ENCODE measurements around the gene SECISBP2L. TPM values are rescaled to one million over a fixed set of nuclear protein-coding genes. Genes with fewer than 3 reads are reported as not detected.
"Not testable (repeated sequence)": the region's sequence is repeated elsewhere in the genome, so short reads cannot be mapped to it uniquely, and the experiment has no call there.

The SECISBP2L gene
- total and polyA plus RNA-seq, 2 donors (not counting 3 experiments of a cell fraction or from before 2014, with no cell fraction given), result 23.1 to 52.3 TPM

DNA sequence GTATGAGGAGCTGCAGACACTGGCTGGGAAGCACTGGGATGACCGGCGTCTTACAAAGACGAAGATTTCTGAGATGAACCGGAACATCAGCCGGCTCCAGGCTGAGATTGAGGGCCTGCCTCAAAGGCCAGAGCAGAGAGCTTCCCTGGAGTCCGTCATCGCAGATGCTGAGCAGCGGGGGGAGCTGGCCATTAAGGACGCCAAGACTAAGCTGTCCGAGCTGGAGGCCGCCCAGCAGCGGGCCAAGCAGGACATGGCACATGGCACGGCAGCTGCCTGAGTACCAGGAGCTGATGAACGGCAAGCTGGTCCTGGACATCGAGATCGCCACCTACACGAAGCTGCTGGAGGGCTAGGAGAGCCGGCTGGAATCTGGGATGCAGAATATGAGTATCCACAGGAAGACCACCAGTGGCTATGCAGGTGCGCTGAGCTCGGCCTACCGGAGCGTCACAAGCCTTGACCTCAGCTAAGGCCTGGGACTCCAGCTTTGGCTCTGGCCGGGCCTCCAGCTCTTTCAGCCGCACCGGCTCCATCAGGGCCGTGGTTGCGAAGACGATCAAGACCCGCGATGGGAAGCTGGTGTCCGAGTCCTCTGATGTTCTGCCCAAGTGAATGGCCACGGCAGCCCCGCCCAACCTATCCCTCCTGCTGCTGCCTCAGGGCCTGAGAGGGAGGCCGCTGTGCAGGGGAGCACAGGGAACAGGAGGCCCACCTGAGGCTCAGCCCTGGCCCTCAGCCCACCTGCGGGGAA, 73.3 kb downstream of the SECISBP2L start:
- POLR2A ChIA-PET, result interaction anchor here (0.9 kb wide), 1 partner anchor 9 kb away, joined by 3 read pairs; no protein-coding TSS in a partner anchor
- intact Hi-C loops (cut with micrococcal nuclease) (no loop called here), dilution Hi-C loops (cut with MboI; ENCODE audit: extremely low pct_ligation_motif_present, low sequenced_read_pairs) (no loop called here)
- DNase-seq (ENCODE audit: low read depth, low spot score) (no peak), FAIRE-seq (no peak)
- CTCF ChIA-PET, result interaction anchor here (1.1 to 5.2 kb wide), 7 partner anchors 8 to 1172 kb away, joined by 3 to 86 read pairs (median 4); partner anchors contain the start of genes EID1, FGF7 and SHC4
- no peak overlapping the region for H3K4me2 ChIP-seq (ENCODE audit: insufficient read depth, low read length)
- H3K4me1 ChIP-seq (ENCODE audit: control insufficient read depth, extremely low read depth, insufficient read depth, low read length), result peaks cover 8% of the 10 kb centered on the region
- no peak overlapping the region for H3K9ac ChIP-seq (replicated peaks; ENCODE audit: extremely low read depth, insufficient read depth, low read length)
- H3K27me3 ChIP-seq (ENCODE audit: control insufficient read depth in 2 of 2, insufficient read depth in 2 of 2, low read length in 2 of 2), result peaks cover 7 to 16% of the 10 kb centered on the region in 2 experiments
- no peaks in the 10 kb centered on the region for H3K9me3 ChIP-seq (replicated peaks; ENCODE audit: control insufficient read depth, insufficient read depth, low read length)
- H4K20me1 ChIP-seq (replicated peaks; ENCODE audit: control insufficient read depth, extremely low read depth, insufficient read depth, low read length), result no peaks in the 10 kb centered on the region
- no peaks in the 10 kb centered on the region for H3K79me2 ChIP-seq (ENCODE audit: control insufficient read depth, insufficient read depth, low read length)
- H3K9me1 ChIP-seq (replicated peaks; ENCODE audit: control insufficient read depth, extremely low read depth, insufficient read depth, low read length), result no peaks in the 10 kb centered on the region
- H3K36me3 ChIP-seq (ENCODE audit: control insufficient read depth in 2 of 2, extremely low read depth in 1 of 2, insufficient read depth in 2 of 2, low read length in 2 of 2), result no peaks in the 10 kb centered on the region
- H3K27ac ChIP-seq (ENCODE audit: insufficient read depth, low read depth, low read length), result no peak overlapping the region
- no TSS peak for BruUV-seq (replicated peaks)
- H2AFZ ChIP-seq (ENCODE audit: low read depth, low read length), result no peak overlapping the region
- no peak for TF ChIP-seq FOS (IDR thresholded peaks at IDR 0.05; ENCODE audit: borderline replicate concordance, insufficient read depth, low read length)
- TF ChIP-seq POLR2AphosphoS5 (IDR thresholded peaks at IDR 0.05; ENCODE audit: insufficient read depth, low read depth, low read length), result no peak
- no peak for TF ChIP-seq MAX (IDR thresholded peaks at IDR 0.05; ENCODE audit: insufficient read depth, insufficient read length)
- TF ChIP-seq GATA2 (IDR thresholded peaks at IDR 0.05; ENCODE audit: insufficient read depth, insufficient read length, low read depth, low read length), result no peak
- no peak for TF ChIP-seq MYC (IDR thresholded peaks at IDR 0.05; ENCODE audit: low read depth, low read length)
- TF ChIP-seq JUN (IDR thresholded peaks at IDR 0.05; ENCODE audit: borderline replicate concordance, insufficient read depth, insufficient read length, low read depth), result no peak
- TF ChIP-seq EZH2 (IDR thresholded peaks at IDR 0.05; ENCODE audit: borderline replicate concordance, low read depth, low read length, severe bottlenecking), result no peak
- TF ChIP-seq POLR2A (IDR thresholded peaks at IDR 0.05; ENCODE audit: low read depth, low read length), result no peak
- TF ChIP-seq, protein P1, sequence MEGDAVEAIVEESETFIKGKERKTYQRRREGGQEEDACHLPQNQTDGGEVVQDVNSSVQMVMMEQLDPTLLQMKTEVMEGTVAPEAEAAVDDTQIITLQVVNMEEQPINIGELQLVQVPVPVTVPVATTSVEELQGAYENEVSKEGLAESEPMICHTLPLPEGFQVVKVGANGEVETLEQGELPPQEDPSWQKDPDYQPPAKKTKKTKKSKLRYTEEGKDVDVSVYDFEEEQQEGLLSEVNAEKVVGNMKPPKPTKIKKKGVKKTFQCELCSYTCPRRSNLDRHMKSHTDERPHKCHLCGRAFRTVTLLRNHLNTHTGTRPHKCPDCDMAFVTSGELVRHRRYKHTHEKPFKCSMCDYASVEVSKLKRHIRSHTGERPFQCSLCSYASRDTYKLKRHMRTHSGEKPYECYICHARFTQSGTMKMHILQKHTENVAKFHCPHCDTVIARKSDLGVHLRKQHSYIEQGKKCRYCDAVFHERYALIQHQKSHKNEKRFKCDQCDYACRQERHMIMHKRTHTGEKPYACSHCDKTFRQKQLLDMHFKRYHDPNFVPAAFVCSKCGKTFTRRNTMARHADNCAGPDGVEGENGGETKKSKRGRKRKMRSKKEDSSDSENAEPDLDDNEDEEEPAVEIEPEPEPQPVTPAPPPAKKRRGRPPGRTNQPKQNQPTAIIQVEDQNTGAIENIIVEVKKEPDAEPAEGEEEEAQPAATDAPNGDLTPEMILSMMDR (IDR thresholded peaks at IDR 0.05; ENCODE audit: extremely low read depth in 1 of 2, insufficient read depth in 1 of 2, low read depth in 1 of 2, low read length in 2 of 2), result no peak
- no peak overlapping the region for H3K4me3 ChIP-seq (replicated peaks in 1 of 3; ENCODE audit: insufficient read depth in 1 of 3, low read depth in 1 of 3, low read length in 3 of 3)

- H3K9ac ChIP-seq (replicated peaks; ENCODE audit: extremely low read depth, insufficient read depth, low read length); BruUV-seq (replicated peaks); H3K9me1 ChIP-seq (replicated peaks; ENCODE audit: control insufficient read depth, extremely low read depth, insufficient read depth, low read length); intact Hi-C loops (cut with micrococcal nuclease); H3K36me3 ChIP-seq (ENCODE audit: control insufficient read depth in 2 of 2, extremely low read depth in 1 of 2, insufficient read depth in 2 of 2, low read length in 2 of 2); POLR2A ChIA-PET; CTCF ChIA-PET; H3K79me2 ChIP-seq (ENCODE audit: control insufficient read depth, insufficient read depth, low read length); H2AFZ ChIP-seq (ENCODE audit: low read depth, low read length); DNase-seq (ENCODE audit: low read depth, low spot score); H3K4me1 ChIP-seq (ENCODE audit: control insufficient read depth, extremely low read depth, insufficient read depth, low read length); H3K4me2 ChIP-seq (ENCODE audit: insufficient read depth, low read length); H3K4me3 ChIP-seq (replicated peaks in 1 of 3; ENCODE audit: insufficient read depth in 1 of 3, low read depth in 1 of 3, low read length in 3 of 3); dilution Hi-C loops (cut with MboI; ENCODE audit: extremely low pct_ligation_motif_present, low sequenced_read_pairs); FAIRE-seq; H3K27ac ChIP-seq (ENCODE audit: insufficient read depth, low read depth, low read length); H3K9me3 ChIP-seq (replicated peaks; ENCODE audit: control insufficient read depth, insufficient read depth, low read length); H4K20me1 ChIP-seq (replicated peaks; ENCODE audit: control insufficient read depth, extremely low read depth, insufficient read depth, low read length): not testable (repeated sequence)
- peaks cover 7 to 17% of the 10 kb centered on the region in 2 experiments for H3K27me3 ChIP-seq (ENCODE audit: control insufficient read depth in 2 of 2, insufficient read depth in 2 of 2, low read length in 2 of 2)
Observed at GRCh38 chr15:48970926-48971325, 75.3 kb downstream of the SECISBP2L start.

All from endothelial cell of umbilical vein (primary cell).